ENCODE results near the gene KLHDC10.
"Not testable (repeated sequence)": the region's sequence is repeated elsewhere in the genome, so short reads cannot be mapped to it uniquely, and the experiment has no call there.

The KLHDC10 gene

DNA sequence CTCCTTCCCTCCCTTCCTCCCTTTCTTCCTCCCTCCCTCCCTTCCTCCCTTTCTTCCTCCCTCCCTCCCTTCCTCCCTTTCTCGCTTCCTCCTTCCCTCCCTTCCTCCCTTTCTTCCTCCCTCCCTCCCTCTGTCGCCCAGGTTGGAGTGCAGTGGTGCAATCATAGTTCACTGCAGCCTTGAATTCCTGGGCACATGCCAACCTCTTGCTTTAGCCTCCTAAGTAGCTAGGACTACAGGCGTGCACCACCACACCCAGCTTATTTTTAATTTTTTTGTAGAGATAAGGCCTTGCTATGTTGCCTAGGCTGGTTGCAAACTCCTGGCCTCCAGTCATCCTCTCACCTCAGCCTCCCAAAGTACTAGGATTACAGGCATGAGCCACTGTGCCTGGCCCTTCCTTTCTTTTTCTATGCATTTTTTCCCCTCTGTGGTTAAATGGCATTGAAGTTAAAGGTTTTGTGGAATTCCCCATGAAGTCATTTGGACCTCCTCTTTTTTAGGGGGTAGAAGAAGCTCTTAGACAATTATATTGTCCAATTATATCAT lies 9.6 kb downstream of the KLHDC10 start:
- no peak for DNase-seq (ENCODE audit: low read depth in 2 of 2)

GRCh38 chr7:130083497-130083896 lies 13.2 kb downstream of the KLHDC10 start:
- not testable (repeated sequence) for DNase-seq (ENCODE audit: low read depth in 2 of 2)

DNA sequence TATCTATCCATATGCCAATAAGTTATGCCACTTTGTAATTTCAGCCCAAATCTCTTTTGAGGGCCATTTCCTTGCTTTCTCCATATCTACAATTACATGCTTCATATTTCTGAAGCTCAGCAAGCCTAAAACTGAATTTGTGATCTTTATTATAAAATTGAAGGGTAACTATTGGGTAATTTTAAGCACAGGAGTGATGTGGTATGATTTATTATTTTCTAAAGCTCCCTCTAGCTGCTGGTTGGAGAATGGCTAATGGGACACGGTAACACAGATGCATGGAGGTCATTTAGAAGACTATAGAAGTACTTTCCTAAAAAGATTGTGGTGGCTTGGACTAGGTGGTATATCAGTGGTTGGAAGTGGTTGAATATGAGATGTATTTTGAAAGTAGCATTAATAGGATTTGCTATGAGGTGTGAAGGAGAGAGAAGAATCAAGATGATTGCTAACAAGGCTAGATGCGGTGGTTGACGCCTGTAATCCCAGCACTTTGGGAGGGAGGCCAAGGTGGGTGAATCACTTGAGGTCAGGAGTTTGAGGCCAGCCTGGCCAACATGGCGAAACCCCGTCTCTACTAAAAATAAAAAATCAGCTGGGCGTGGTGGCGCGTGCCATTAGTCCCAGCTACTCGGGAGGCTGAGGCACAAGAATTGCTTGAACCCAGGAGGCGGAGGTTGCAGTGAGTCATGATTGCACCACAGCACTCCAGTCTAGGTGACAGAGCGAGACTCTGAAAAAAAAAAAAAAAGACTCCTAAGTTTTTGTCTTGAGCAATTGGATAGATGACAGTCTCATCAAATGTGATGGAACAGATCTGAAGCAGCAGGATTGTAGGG lies 13.9 kb downstream of the KLHDC10 start:
- DNase-seq (ENCODE audit: low read depth in 2 of 2), result no peak

GRCh38 chr7:130085235-130085634 lies 14.9 kb downstream of the KLHDC10 start:
- not testable (repeated sequence) for DNase-seq (ENCODE audit: low read depth in 2 of 2)

DNA sequence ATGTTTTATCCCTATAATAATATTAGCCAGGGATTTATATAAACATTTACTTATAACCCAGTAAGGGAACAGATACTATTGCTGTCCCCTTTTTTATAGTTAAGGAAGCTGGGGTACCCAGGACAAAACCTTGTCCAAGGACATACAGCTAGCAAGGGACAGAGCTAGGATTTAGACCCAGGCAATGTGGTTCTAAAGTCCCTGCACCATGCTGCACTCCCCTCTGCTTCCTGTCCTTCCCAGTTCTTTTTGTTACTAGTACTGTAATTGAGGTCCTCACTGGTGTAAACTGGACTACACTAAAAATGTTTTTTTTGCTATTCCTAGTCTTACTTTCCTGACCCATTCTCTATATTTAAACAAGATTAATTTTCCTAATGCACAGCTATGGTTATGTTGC lies 16.6 kb downstream of the KLHDC10 start:
- no peak for DNase-seq (ENCODE audit: low read depth in 2 of 2)

- no peak for DNase-seq (ENCODE audit: low read depth in 2 of 2)
These were observed 17.0 kb downstream of the KLHDC10 start for GRCh38 chr7:130087364-130087763.

DNA sequence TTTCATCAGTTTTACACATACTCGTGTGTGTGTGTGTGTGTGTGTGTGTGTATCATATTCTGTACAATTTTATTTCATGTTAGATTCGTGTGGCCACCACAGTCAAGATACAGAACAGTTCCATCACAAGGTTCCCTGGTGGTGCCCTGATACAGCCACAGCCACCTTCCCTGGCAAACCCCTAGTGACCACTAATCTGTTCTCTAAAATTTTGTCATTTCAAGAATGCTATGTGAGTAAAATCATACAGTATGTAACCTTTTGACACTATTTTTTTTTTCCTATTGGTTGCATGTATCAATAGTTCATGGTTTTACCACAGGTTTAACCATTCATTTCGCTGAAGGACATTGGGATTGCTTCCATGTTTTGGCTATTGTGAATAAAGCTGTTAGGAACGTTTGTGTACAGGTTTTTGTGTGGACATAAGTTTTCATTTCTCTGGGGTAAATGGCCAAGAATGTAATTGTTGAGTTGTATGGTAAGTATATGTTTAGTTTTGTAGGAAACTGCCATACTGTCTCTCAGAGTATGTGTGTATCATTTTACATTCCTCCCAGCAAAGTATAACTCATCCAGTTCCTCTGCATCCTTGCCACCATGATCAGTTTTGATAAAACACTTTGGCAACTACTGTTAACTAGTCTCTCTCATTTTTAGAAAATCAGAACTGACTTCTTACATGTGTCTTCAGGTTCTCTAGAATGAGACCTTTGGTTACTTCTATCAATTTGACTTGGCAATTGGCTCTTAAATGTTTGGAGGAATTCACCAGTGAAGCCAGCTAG lies 20.6 kb downstream of the KLHDC10 start:
- no peak for DNase-seq (ENCODE audit: low read depth in 2 of 2)

DNA sequence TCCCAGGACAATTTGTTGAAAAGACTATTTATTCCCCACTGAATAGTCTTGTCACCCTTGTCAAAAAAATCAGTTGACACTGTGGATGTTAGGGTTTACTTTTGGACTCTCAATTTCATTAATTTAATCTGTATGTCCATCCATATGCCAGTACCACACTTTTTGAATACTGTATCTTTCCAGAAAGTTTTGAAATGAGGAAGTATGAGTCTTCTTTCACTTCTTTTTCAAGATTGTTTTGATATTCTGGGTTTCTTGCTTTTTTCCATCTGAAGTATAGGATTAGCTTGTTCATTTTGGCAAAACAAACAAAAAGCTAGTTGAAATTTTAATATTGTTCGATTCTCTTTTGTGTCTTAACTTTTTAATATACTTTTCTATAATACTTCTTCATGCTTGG lies 21.7 kb downstream of the KLHDC10 start:
- DNase-seq (ENCODE audit: low read depth in 2 of 2), result no peak

DNA sequence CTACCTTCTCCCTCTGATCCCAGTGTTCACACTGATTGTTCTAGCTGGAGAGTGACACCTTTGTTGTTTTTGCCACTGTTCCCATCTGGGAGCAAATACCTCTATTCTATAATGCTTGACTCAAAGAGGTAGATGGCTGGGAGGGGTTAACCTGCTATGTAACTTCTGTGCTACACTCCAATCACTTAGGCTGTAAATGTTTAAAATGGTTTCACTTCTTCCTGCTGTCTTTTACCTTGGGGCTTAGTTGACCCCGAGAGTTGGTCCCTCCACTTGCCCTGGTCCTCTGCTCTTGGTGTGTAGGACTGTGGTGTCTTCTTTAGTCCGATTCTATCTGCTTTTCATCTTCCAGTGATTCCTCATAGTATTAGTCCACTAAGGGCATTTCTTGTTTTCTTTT lies 22.3 kb downstream of the KLHDC10 start:
- DNase-seq (ENCODE audit: low read depth in 2 of 2), result no peak

DNA sequence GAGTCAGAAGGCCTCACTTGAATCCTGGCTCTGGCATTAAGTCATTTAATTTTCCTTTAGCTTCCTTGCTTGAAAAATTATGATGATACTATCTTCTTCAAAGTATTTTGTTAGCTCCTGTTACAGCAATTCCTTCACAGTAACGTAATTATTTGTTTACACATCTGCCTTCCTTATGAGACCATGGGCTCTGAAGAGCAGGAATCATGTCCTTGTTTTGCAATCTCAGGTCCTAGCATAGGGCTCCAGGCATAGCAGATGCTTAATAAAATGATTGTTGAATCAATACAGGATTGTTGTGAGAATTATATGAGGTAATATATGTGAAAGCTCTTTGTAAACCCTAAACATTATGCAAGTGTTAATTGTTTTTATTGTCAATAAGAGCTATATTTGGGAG lies 25.5 kb downstream of the KLHDC10 start:
- DNase-seq (ENCODE audit: low read depth in 2 of 2), result no peak

DNA sequence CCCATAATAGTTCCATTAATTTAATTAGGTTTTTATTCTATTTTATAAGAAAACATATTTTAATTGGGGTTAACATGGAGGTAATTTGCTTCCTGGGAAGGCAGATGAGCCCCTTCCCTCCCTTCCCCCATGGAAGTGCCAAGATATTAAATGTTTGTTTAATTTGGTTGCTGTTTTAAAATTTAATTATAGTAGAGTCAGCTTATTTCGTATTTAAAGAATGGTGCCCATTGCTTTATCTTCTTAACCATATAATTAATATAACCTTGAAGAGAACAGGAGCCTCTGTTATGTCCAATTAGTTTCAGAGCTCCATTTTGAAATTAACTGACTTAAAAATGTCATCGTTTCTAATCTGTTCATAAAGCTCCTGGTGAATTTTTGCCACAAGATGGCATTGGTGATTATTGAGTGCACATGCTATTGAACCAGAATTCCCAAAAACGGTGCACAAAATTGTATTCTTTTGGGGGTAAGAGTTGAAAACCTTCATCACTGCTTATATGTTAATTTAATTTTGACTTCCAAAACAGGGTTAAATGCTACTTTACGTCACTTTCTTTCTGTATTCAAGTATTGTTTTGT lies 26.0 kb downstream of the KLHDC10 start:
- no peak for DNase-seq (ENCODE audit: low read depth in 2 of 2)

DNA sequence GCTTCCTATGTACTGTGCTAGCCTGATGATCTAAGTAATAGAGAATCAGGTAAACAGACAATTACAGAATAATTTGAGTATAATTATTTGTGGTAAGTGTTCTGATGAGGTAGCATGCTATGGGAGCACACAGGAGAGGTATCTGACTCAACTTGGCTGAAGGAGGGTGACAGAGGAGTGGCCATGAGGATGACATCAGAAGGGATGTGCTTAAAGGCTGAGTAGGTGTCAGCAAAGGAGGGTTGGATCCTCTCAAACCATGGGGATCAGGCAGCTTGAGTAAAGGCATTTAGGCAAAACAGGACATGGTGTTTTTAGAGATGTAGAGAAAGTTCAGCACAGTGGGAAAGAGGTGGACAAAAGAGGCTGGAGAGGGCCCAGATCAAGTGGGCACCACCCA lies 29.0 kb downstream of the KLHDC10 start:
- no peak for DNase-seq (ENCODE audit: low read depth in 2 of 2)

DNA sequence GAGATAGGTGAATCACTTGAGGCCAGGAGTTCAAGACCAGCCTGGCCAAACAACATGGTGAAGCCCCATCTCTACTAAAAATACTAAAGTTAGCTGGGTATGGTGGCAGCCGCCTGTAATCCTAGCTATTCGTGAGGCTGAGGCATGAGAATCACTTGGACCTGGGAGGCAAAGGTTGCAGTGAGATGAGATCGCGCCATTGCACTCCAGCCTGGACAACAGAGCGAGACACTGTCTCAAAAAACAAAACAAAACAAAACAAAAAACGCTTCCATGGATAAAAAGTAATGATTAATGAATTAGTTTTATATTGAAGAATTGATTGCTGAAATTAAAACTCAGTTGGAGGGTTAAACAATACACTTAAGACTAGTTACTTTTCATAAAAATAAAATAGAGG lies 32.3 kb downstream of the KLHDC10 start:
- DNase-seq (ENCODE audit: low read depth in 2 of 2), result no peak

DNA sequence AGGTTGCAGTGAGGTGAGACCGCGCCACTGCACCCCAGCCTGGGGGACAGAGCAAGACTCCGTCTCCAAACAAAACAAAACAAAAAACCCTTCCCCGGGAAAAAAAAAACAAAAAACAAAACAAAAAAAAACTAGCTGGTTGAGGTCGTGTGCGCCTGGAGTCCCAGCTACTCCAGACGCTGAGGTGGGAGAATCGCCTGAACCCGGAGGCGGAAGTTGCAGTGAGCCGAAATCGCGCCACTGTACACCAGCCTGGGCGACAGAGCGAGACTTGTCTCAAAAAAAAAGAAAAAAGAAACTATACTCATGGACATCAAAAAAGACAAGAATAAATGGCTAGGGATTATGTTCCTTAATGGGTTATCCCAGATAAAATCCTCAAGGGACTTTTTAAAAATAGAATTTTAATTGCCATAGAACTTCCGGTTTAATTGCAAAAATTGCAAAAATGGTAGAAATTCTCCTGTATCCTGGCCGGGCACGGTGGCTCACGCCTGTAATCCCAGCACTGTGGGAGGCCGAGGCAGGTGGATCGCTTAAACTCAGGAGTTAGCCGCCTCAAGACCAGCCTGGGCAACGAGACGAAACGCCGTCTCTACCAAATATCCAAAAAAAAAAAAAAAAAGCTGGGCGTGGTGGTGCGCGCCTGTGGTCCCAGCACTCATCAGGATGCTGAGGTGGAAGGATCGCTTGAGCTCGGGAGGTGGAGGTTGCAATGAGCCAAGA lies 37.8 kb downstream of the KLHDC10 start:
- DNase-seq (ENCODE audit: low read depth in 2 of 2), result no peak

DNA sequence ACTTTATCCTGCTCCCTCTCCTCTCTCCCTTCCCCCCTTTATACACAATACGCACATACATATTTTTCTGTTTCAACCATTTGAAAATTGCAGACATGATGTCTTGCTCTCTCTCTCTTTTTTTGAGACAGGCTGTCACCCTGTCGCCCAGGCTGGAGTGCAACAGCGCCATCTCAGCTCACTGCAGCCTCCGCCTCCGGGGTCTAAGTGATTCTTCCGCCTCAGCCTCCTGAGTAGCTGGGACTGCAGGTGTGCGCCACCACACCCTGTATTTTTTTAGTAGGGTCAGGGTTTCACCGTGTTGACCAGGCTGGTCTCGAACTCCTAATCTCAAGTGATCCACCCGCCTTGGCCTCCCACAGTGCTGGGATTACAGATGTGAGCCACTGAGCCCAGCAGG lies 38.5 kb downstream of the KLHDC10 start:
- DNase-seq (ENCODE audit: low read depth in 2 of 2), result no peak

DNA sequence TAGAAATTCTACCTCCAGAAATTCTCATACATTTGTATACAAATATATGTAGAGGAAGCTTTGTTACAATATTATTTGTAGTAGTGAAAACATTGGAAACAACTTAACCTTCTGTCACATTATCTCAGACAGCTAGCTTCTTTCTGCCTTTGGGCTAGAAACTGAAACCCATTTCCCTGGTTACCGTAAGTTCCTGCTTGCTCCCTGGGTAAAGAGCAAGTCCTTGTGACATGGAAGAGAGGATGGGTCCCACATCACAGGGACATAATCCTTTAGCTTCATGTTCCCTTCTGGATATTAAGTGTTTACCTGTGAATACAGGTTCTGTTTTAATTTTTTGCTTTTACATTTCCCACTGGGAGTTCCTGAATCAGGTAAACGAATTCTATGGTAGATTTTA lies 41.8 kb downstream of the KLHDC10 start:
- DNase-seq (ENCODE audit: low read depth in 2 of 2), result no peak

- no peak for DNase-seq (ENCODE audit: low read depth in 2 of 2)
These were observed 42.5 kb downstream of the KLHDC10 start for GRCh38 chr7:130112662-130113425.

DNA sequence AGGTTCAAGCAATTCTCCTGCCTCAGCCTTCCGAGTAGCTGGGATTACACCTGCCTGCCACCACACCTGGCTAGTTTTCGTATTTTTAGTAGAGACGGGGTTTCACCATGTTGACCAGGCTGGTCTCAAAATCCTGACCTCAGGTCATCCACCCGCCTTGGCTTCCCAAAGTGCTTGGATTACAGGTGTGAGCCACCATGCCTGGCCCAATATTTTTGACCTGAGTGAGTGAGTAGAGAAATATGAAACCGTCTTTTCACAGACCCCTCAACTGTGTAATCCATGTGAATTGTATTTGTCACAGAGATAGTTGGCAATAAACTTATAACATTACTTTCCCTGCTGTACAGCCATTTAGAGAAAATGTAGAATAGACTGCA lies 43.1 kb downstream of the KLHDC10 start:
- DNase-seq (ENCODE audit: low read depth in 2 of 2), result not testable (repeated sequence)

DNA sequence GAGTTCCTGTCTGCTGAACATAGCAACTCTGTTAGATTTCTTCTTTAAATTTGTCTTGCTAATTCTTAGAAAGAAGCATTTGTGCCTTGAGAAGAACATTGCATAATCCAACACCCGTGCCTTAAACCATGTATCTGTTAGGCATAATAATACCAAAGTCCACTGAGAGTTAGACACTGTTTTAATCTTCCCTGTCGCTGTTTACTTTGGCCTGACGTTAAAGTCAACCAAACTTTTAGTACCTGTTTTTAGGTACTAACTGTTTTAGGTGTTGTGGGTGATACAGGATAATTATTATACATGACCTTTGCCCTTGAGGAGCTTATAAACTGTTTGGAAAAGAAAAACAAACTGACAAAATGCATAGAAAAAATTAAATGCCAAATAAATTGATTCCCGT lies 43.6 kb downstream of the KLHDC10 start:
- DNase-seq (ENCODE audit: low read depth in 2 of 2), result no peak

- no peak for DNase-seq (ENCODE audit: low read depth in 2 of 2)
These were observed 44.0 kb downstream of the KLHDC10 start for GRCh38 chr7:130114374-130114773.

GRCh38 chr7:130114776-130115175 lies 44.4 kb downstream of the KLHDC10 start:
- DNase-seq (ENCODE audit: low read depth in 2 of 2), result no peak
